Astrocyte (in vitro differentiated cells and primary cell): ENCODE measurements around the gene CYTH4. TPM values are rescaled to one million over a fixed set of nuclear protein-coding genes. Genes with fewer than 3 reads are reported as not detected.

Experiments
- DNase-seq: peaks from one replicate; pipeline ENCODE4 v3.0.0-alpha.2; 2010; ENCODE audit warnings: low read depth
- FAIRE-seq: peaks from 2 replicates; lab custom pipeline; 2011; peaks lifted over from hg19 to GRCh38; lab: Jason Lieb, UNC
- H2AFZ ChIP-seq: 2 replicates; pipeline ENCODE4 v1.6.0; 2012; ENCODE audit warnings: low read depth, low read length, inconsistent platforms
- H3K27ac ChIP-seq: 2 replicates; pipeline ENCODE4 v1.5.1; 2011; ENCODE audit warnings: low read depth, low read length, inconsistent platforms
- H3K27me3 ChIP-seq: 2 replicates; pipeline ENCODE4 v1.6.0; 2011; ENCODE audit warnings: low read length, inconsistent platforms; ENCODE audit not compliant: insufficient read depth
- H3K36me3 ChIP-seq: 2 replicates; pipeline ENCODE4 v1.5.1; 2011; ENCODE audit warnings: low read length, inconsistent platforms; ENCODE audit not compliant: insufficient read depth
- H3K4me1 ChIP-seq: 2 replicates; pipeline ENCODE4 v1.5.1; 2011; ENCODE audit warnings: low read length, inconsistent platforms; ENCODE audit not compliant: insufficient read depth
- H3K4me2 ChIP-seq: 2 replicates; pipeline ENCODE4 v1.6.0; 2012; ENCODE audit warnings: low read length, inconsistent platforms
- H3K4me3 ChIP-seq: 2 replicates; pipeline ENCODE4 v1.5.1; 2011; ENCODE audit warnings: low read depth, mild to moderate bottlenecking, low read length, inconsistent platforms; ENCODE audit not compliant: insufficient read depth
- H3K79me2 ChIP-seq: 2 replicates; pipeline ENCODE4 v1.6.0; 2012; ENCODE audit warnings: mild to moderate bottlenecking, low read length, inconsistent platforms; ENCODE audit not compliant: insufficient read depth
- H3K9ac ChIP-seq: 2 replicates; pipeline ENCODE4 v1.6.0; 2012; ENCODE audit warnings: mild to moderate bottlenecking, low read length, inconsistent platforms
- H3K9me3 ChIP-seq: 2 replicates; pipeline ENCODE4 v1.5.1; 2012; ENCODE audit warnings: low read depth, mild to moderate bottlenecking, low read length, inconsistent platforms; ENCODE audit not compliant: insufficient read depth
- H4K20me1 ChIP-seq: 2 replicates; pipeline ENCODE4 v1.6.0; 2012; ENCODE audit warnings: low read length, inconsistent platforms; ENCODE audit not compliant: insufficient read depth
- H3K27ac Mint-ChIP-seq: one replicate; pipeline ENCODE4 v1.8.0; 2021; ENCODE audit warnings: mild to moderate bottlenecking, mixed read lengths; ENCODE audit not compliant: unreplicated experiment
- H3K27me3 Mint-ChIP-seq: one replicate; pipeline ENCODE4 v1.8.0; 2021; ENCODE audit warnings: low read depth, mixed read lengths; ENCODE audit not compliant: unreplicated experiment
- H3K36me3 Mint-ChIP-seq: one replicate; pipeline ENCODE4 v1.8.0; 2021; ENCODE audit warnings: low read depth, mixed read lengths; ENCODE audit not compliant: unreplicated experiment
- H3K4me1 Mint-ChIP-seq: one replicate; pipeline ENCODE4 v1.8.0; 2021; ENCODE audit warnings: low read depth, mixed read lengths; ENCODE audit not compliant: unreplicated experiment
- H3K4me3 Mint-ChIP-seq: one replicate; pipeline ENCODE4 v1.8.0; 2021; ENCODE audit warnings: mild to moderate bottlenecking, moderate library complexity, mixed read lengths; ENCODE audit not compliant: unreplicated experiment
- H3K9me3 Mint-ChIP-seq: one replicate; pipeline ENCODE4 v1.8.0; 2021; ENCODE audit warnings: mild to moderate bottlenecking, mixed read lengths; ENCODE audit not compliant: unreplicated experiment
- EZH2 ChIP-seq: IDR thresholded peaks from 2 replicates; pipeline ENCODE4 v1.6.1; 2012; ENCODE audit warnings: mild to moderate bottlenecking, low read length, inconsistent platforms; ENCODE audit not compliant: insufficient read depth
- total RNA-seq: library from RNA; stranded (reverse); gene quantifications from 2 replicates; pipeline ENCODE4 v1.2.1, GENCODE V29; 2021
- TF ChIP-seq, protein P1 (sequence below): IDR thresholded peaks from 2 replicates; pipeline ENCODE4 v1.5.1; 2011; ENCODE audit warnings: low read depth, mild to moderate bottlenecking, inconsistent platforms, low read length, moderate library complexity; ENCODE audit not compliant: insufficient read depth

CYTH4 gene
- total RNA-seq, 1 donor from 2014 or later: not detected

DNA sequence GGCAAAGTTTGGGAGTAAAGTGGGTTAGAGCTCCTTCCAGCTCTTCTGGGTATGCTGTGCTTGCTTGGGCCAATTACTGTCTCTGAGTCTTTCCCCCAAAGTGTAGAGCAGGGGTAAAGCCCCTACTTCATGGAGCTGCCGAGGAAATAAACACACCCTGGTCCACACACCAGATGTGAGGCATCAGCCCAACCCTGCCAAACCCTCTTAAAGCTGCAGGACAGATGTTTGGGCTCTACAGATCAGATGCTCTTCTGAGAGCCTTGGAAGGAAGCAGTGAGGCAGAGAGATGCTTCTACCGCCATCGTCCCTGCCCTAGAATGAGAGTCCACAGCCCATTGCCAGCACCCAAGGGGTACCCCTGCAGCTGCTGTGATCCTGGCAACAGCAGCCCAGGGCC is 80.3 kb downstream of the CYTH4 start:
- H3K27ac Mint-ChIP-seq: no peak overlapping the region
- Histone ChIP-seq H3K27me3 (peaks cover 2% of the 10 kb centered on the region), H3K27ac (no peak overlapping the region), H3K79me2 (no peaks in the 10 kb centered on the region), H3K4me3 (no peak overlapping the region), H3K9ac (no peak overlapping the region), H3K36me3 (no peaks in the 10 kb centered on the region), H3K4me2 (no peak overlapping the region), H3K9me3 (no peaks in the 10 kb centered on the region), H2AFZ (no peak overlapping the region), H4K20me1 (no peaks in the 10 kb centered on the region), H3K4me1 (no peaks in the 10 kb centered on the region)
- peaks cover 4% of the 10 kb centered on the region for H3K4me1 Mint-ChIP-seq
- peaks cover 73% of the 10 kb centered on the region for H3K27me3 Mint-ChIP-seq
- peaks cover 5% of the 10 kb centered on the region for H3K9me3 Mint-ChIP-seq
- H3K4me3 Mint-ChIP-seq: no peak overlapping the region
- no peak for FAIRE-seq
- no peak for DNase-seq
- no peak for TF ChIP-seq EZH2
- TF ChIP-seq, protein P1, sequence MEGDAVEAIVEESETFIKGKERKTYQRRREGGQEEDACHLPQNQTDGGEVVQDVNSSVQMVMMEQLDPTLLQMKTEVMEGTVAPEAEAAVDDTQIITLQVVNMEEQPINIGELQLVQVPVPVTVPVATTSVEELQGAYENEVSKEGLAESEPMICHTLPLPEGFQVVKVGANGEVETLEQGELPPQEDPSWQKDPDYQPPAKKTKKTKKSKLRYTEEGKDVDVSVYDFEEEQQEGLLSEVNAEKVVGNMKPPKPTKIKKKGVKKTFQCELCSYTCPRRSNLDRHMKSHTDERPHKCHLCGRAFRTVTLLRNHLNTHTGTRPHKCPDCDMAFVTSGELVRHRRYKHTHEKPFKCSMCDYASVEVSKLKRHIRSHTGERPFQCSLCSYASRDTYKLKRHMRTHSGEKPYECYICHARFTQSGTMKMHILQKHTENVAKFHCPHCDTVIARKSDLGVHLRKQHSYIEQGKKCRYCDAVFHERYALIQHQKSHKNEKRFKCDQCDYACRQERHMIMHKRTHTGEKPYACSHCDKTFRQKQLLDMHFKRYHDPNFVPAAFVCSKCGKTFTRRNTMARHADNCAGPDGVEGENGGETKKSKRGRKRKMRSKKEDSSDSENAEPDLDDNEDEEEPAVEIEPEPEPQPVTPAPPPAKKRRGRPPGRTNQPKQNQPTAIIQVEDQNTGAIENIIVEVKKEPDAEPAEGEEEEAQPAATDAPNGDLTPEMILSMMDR: no peak
- peaks cover 2% of the 10 kb centered on the region for H3K36me3 Mint-ChIP-seq

GRCh38 chr22:37363261-37363992 is 81.1 kb downstream of the CYTH4 start:
- H3K4me3 ChIP-seq: no peak overlapping the region
- FAIRE-seq (no peak), DNase-seq (no peak)
- Mint-ChIP-seq H3K4me3 (no peak overlapping the region), H3K36me3 (peaks cover 2% of the 10 kb centered on the region), H3K9me3 (peaks cover 3% of the 10 kb centered on the region), H3K27me3 (peaks cover 68% of the 10 kb centered on the region), H3K27ac (no peak overlapping the region), H3K4me1 (peaks cover 4% of the 10 kb centered on the region)
- no peaks in the 10 kb centered on the region for H3K9me3 ChIP-seq
- H2AFZ ChIP-seq: no peak overlapping the region
- no peaks in the 10 kb centered on the region for H3K79me2 ChIP-seq
- TF ChIP-seq, protein P1: no peak
- TF ChIP-seq EZH2: no peak
- no peak overlapping the region for H3K4me2 ChIP-seq
- no peaks in the 10 kb centered on the region for H4K20me1 ChIP-seq
- H3K36me3 ChIP-seq: no peaks in the 10 kb centered on the region
- H3K27ac ChIP-seq: no peak overlapping the region
- peaks cover 2% of the 10 kb centered on the region for H3K27me3 ChIP-seq
- H3K4me1 ChIP-seq: no peaks in the 10 kb centered on the region
- H3K9ac ChIP-seq: no peak overlapping the region

Other genes with a start within 250 kb of the CYTH4 start
- 29.0 and 31.3 TPM in 2 replicates for gene KCTD17, start 230.8 kb upstream of the CYTH4 start, total RNA-seq
- gene TMPRSS6, start 172.8 kb upstream of the CYTH4 start, total RNA-seq: not detected in 2 replicates
- gene IL2RB, start 132.6 kb upstream of the CYTH4 start, total RNA-seq: 1.3 and 1.6 TPM in 2 replicates
- gene C1QTNF6, start 94.3 kb upstream of the CYTH4 start, total RNA-seq: 6.0 and 8.4 TPM in 2 replicates
- gene SSTR3, start 70.0 kb upstream of the CYTH4 start, total RNA-seq: 0.07 TPM in 1 of 2 replicates, not detected in the other
- gene RAC2, start 38.2 kb upstream of the CYTH4 start, total RNA-seq: 0.61 and 0.65 TPM in 2 replicates
- 2.8 and 3.0 TPM in 2 replicates for gene ELFN2, start 145.0 kb downstream of the CYTH4 start, total RNA-seq
- 0.87 and 1.4 TPM in 2 replicates for gene MFNG, start 203.9 kb downstream of the CYTH4 start, total RNA-seq
- 19.7 and 22.6 TPM in 2 replicates for gene CARD10, start 236.9 kb downstream of the CYTH4 start, total RNA-seq